Measurements from ENCODE around the gene RPS15A.

RPS15A gene

DNA sequence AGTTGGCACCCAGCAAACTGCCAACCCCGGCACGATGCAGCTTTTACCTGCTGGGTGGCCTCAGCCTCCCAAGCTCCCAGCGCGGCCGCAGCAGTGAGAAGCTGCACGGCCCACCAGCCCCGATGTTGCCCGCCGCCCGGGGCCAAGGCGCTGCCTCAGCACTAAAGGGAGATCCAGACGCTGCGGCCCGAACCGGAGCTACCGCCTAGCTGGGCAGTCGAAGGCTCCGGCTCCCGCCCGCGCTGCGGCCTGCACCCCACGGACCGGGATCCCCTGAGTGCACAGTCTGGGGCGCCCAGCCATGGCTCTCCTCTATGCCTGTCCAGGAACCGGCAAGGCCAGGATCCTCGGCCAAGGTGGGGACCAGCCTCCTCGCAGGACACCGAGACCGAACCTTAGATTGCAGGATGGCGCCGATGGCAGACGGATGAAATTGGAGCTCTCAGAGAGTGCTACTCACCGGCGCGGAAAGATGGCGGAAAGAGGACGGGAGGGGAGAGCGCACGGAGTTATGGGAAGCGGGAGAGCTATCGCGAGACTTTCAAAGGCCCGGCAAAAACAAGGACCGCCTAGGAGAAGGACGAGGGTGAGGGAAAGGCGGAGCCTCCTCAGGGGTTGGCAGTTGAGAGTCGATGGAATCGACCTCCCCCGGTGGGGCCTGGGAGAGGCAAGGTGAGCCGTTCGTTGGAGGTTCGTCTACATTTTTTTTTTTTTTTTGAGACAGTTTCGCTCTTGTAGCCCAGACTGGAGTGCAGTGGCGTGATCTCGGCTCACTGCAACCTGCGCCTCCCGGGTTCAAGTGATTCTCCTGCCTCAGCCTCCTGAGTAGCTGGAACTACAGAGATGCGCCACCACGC lies at the start of gene RPS15A:
RPS15A (minus strand) TSS at position 485 of the 857 bp plus-strand sequence. CDS start 1,221 bp downstream, outside the sequence.
- no peaks in the 10 kb centered on the region for H3K36me3 ChIP-seq (ENCODE audit: control insufficient read depth, insufficient read depth, low read length)
- H3K27ac ChIP-seq: peak within 1 kb of the TSS; percentile 88
- H3K79me2 ChIP-seq: peaks cover 41% of the 10 kb centered on the region
- H3K4me2 ChIP-seq (ENCODE audit: low read length): peak within 1 kb of the TSS; percentile 89
- H3K9ac ChIP-seq: peak within 1 kb of the TSS; percentile 49
- peak within 1 kb of the TSS; percentile 85 for H2AFZ ChIP-seq
- TF ChIP-seq, protein P1, sequence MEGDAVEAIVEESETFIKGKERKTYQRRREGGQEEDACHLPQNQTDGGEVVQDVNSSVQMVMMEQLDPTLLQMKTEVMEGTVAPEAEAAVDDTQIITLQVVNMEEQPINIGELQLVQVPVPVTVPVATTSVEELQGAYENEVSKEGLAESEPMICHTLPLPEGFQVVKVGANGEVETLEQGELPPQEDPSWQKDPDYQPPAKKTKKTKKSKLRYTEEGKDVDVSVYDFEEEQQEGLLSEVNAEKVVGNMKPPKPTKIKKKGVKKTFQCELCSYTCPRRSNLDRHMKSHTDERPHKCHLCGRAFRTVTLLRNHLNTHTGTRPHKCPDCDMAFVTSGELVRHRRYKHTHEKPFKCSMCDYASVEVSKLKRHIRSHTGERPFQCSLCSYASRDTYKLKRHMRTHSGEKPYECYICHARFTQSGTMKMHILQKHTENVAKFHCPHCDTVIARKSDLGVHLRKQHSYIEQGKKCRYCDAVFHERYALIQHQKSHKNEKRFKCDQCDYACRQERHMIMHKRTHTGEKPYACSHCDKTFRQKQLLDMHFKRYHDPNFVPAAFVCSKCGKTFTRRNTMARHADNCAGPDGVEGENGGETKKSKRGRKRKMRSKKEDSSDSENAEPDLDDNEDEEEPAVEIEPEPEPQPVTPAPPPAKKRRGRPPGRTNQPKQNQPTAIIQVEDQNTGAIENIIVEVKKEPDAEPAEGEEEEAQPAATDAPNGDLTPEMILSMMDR (IDR thresholded peaks at IDR 0.05): no peak
- H3K4me3 ChIP-seq (ENCODE audit: low read depth, low read length): peak within 1 kb of the TSS; percentile 90
- no peaks in the 10 kb centered on the region for H3K9me3 ChIP-seq (ENCODE audit: control insufficient read depth, low read length)
- H3K4me1 ChIP-seq: peaks cover 24% of the 10 kb centered on the region
- no peaks in the 10 kb centered on the region for H3K27me3 ChIP-seq (ENCODE audit: control insufficient read depth, insufficient read depth, low read length)

DNA sequence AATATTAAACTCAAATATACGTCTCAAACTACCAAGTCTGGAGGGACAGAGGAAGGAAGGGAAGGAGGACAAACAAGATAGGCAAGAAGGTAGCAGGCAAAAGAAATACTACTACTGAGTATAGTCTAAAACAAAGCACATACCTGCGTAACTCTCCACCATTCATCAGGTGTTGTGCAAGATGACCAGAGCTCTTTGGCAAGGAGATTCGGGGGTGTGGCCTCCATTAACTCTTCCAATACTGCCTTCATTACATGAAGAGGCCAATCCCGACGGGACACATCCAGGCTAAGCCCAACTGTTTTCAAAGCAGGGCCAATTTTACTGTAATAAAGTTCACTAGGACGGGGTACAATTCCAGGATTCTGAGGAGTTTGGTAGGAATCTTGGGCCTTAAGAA lies 49.4 kb upstream of the RPS15A start:
- Histone ChIP-seq H3K9me3 (ENCODE audit: control insufficient read depth, low read length) (no peaks in the 10 kb centered on the region), H3K27ac (no peak overlapping the region), H3K4me2 (ENCODE audit: low read length) (no peak overlapping the region), H3K36me3 (ENCODE audit: control insufficient read depth, insufficient read depth, low read length) (no peaks in the 10 kb centered on the region), H3K4me1 (no peaks in the 10 kb centered on the region), H3K4me3 (ENCODE audit: low read depth, low read length) (no peak overlapping the region), H3K27me3 (ENCODE audit: control insufficient read depth, insufficient read depth, low read length) (no peaks in the 10 kb centered on the region), H2AFZ (no peak overlapping the region), H3K79me2 (no peaks in the 10 kb centered on the region), H3K9ac (no peak overlapping the region)
- TF ChIP-seq, protein P1 (IDR thresholded peaks at IDR 0.05): no peak

DNA sequence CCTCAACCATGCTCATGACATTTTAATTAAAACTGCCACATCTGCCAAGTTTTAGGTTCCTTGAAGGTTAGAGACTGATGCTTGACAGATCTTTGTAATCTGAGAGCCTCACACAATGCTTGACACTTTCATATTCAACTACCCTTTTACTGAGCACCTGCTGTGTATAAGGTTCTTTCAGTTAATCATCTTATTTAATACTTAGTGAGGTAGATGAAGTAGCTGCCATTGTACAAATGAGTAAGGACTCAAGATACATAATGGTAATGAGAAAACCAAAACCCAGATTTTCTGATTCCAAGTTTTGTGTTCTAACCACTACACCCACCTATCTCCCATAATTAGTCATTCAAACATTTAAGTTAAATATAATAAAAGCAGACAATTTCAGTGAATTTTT lies 46.6 kb upstream of the RPS15A start:
- H3K27me3 ChIP-seq (ENCODE audit: control insufficient read depth, insufficient read depth, low read length): no peaks in the 10 kb centered on the region
- no peaks in the 10 kb centered on the region for H3K9me3 ChIP-seq (ENCODE audit: control insufficient read depth, low read length)
- TF ChIP-seq, protein P1 (IDR thresholded peaks at IDR 0.05): no peak
- H3K79me2 ChIP-seq: no peaks in the 10 kb centered on the region
- no peak overlapping the region for H3K9ac ChIP-seq
- no peak overlapping the region for H3K4me2 ChIP-seq (ENCODE audit: low read length)
- H3K4me1 ChIP-seq: no peaks in the 10 kb centered on the region
- H2AFZ ChIP-seq: no peak overlapping the region
- no peaks in the 10 kb centered on the region for H3K36me3 ChIP-seq (ENCODE audit: control insufficient read depth, insufficient read depth, low read length)
- no peak overlapping the region for H3K27ac ChIP-seq
- H3K4me3 ChIP-seq (ENCODE audit: low read depth, low read length): no peak overlapping the region

DNA sequence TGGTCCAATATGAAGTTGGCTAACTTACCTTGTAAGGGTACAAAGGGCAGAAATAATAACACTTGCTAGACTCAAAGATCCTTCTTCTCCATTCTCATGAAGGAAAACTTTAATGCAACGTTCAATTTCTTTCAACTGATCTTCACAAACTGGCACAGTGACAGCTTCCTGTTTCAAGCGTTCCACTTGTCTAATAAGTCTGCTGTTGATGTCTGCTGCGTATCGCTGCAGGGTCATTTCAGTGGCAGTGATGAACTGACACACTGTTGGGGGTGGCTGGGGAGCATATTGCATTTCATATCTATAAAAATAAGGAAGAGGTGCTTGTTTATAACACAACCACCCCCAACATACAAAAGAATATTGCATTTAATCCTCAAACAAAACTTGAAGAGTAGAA lies 44.7 kb upstream of the RPS15A start:
- no peak overlapping the region for H2AFZ ChIP-seq
- H3K4me2 ChIP-seq (ENCODE audit: low read length): no peak overlapping the region
- H3K9ac ChIP-seq: no peak overlapping the region
- no peak overlapping the region for H3K27ac ChIP-seq
- H3K4me1 ChIP-seq: no peaks in the 10 kb centered on the region
- no peaks in the 10 kb centered on the region for H3K36me3 ChIP-seq (ENCODE audit: control insufficient read depth, insufficient read depth, low read length)
- H3K4me3 ChIP-seq (ENCODE audit: low read depth, low read length): no peak overlapping the region
- no peaks in the 10 kb centered on the region for H3K9me3 ChIP-seq (ENCODE audit: control insufficient read depth, low read length)
- no peaks in the 10 kb centered on the region for H3K79me2 ChIP-seq
- H3K27me3 ChIP-seq (ENCODE audit: control insufficient read depth, insufficient read depth, low read length): no peaks in the 10 kb centered on the region
- TF ChIP-seq, protein P1 (IDR thresholded peaks at IDR 0.05): no peak
